ENCODE results near the gene HACD4.

HACD4 gene

DNA sequence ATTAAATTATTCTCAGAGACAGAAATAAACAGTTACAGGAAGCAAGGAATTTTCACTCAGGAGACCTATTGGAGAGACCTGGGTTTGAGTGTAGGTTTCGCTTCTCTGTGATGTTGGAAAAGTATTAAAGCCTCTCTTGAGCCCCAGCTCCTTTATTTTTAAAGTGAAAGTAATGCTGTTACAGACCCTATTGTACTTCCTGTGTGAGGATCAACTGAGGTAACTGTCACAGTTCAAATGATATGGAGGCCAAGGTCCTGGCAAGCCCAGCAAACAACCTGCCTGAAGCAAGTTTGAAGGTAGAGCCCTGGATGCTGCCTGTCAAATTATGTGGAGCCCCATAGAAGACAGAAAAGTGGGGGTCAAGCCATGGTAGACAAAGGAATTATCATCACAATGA, 7.9 kb upstream of the HACD4 start:
- Mint-ChIP-seq H3K4me3 (peak overlapping the region in 1 of 2 donors; percentile 27), H3K27ac (peak overlapping the region in 1 of 2 donors; percentile 84), H3K36me3 (ENCODE audit: insufficient read depth) (no peaks in the 10 kb centered on the region), H3K9me3 (no peaks in the 10 kb centered on the region), H3K4me1 (ENCODE audit: low read depth in 2 of 2) (peaks cover 5 to 10% of the 10 kb centered on the region in 2 donors), H3K27me3 (no peaks in the 10 kb centered on the region)
- no peak for ATAC-seq (replicated peaks)
- DNase-seq: no peak

GRCh38 chr9:21037278-21037677, 5.8 kb upstream of the HACD4 start:
- Mint-ChIP-seq H3K4me1 (ENCODE audit: low read depth in 2 of 2) (peaks cover 11 to 25% of the 10 kb centered on the region in 2 donors), H3K9me3 (no peaks in the 10 kb centered on the region), H3K27ac (no peak overlapping the region), H3K36me3 (ENCODE audit: insufficient read depth) (no peaks in the 10 kb centered on the region), H3K27me3 (no peaks in the 10 kb centered on the region), H3K4me3 (no peak overlapping the region)
- DNase-seq: no peak
- no peak for ATAC-seq (replicated peaks)

GRCh38 chr9:21031808-21032183, 356 bp upstream of the HACD4 start:
- DNase-seq (no peak), ATAC-seq (replicated peaks) (no peak)
- H3K36me3 Mint-ChIP-seq (ENCODE audit: insufficient read depth): peaks cover 7% of the 10 kb centered on the region
- H3K27ac Mint-ChIP-seq: no peak overlapping the region
- no peaks in the 10 kb centered on the region for H3K27me3 Mint-ChIP-seq
- H3K4me3 Mint-ChIP-seq: no peak overlapping the region
- no peaks in the 10 kb centered on the region for H3K9me3 Mint-ChIP-seq
- H3K4me1 Mint-ChIP-seq (ENCODE audit: low read depth in 2 of 2): peaks cover 14 to 35% of the 10 kb centered on the region in 2 donors

GRCh38 chr9:21030389-21031035, 928 bp downstream of the HACD4 start:
- H3K9me3 Mint-ChIP-seq: no peaks in the 10 kb centered on the region
- no peak overlapping the region for H3K27ac Mint-ChIP-seq
- H3K27me3 Mint-ChIP-seq: no peaks in the 10 kb centered on the region
- DNase-seq (peak; percentile 1 to 24 (median 4)), ATAC-seq (replicated peaks) (peak; percentile 48)
- H3K4me1 Mint-ChIP-seq (ENCODE audit: low read depth in 2 of 2): peaks cover 20 to 43% of the 10 kb centered on the region in 2 donors
- no peak overlapping the region for H3K4me3 Mint-ChIP-seq
- H3K36me3 Mint-ChIP-seq (ENCODE audit: insufficient read depth): peaks cover 18% of the 10 kb centered on the region

DNA sequence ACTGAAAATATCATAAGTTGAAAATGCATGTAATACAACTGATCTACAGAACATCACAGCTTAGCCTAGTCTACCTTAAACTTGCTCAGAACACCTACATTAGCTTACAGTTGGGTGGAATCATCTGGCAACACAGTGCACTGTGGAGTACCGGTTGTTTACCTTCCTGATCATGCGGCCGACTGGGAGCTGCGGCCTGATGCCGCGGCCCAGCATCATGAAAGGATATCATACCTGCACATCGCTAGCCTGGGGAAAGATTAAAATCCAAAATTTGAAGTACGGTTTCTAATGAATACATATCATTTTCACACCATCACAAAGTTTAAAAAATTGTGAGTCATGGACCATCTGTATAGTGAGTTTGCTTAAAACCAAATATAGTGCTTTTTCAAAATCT, 1.8 kb downstream of the HACD4 start:
- H3K9me3 Mint-ChIP-seq: no peaks in the 10 kb centered on the region
- no peak overlapping the region for H3K27ac Mint-ChIP-seq
- no peaks in the 10 kb centered on the region for H3K27me3 Mint-ChIP-seq
- H3K4me3 Mint-ChIP-seq: no peak overlapping the region
- DNase-seq: no peak
- no peak for ATAC-seq (replicated peaks)
- peaks cover 22% of the 10 kb centered on the region for H3K36me3 Mint-ChIP-seq (ENCODE audit: insufficient read depth)
- peaks cover 20 to 43% of the 10 kb centered on the region in 2 donors for H3K4me1 Mint-ChIP-seq (ENCODE audit: low read depth in 2 of 2)

GRCh38 chr9:21028466-21028865, 3.0 kb downstream of the HACD4 start:
- Mint-ChIP-seq H3K27me3 (no peaks in the 10 kb centered on the region), H3K27ac (peak overlapping the region in 1 of 2 donors; percentile 24), H3K4me3 (no peak overlapping the region), H3K9me3 (no peaks in the 10 kb centered on the region), H3K4me1 (ENCODE audit: low read depth in 2 of 2) (peaks cover 20 to 37% of the 10 kb centered on the region in 2 donors), H3K36me3 (ENCODE audit: insufficient read depth) (peaks cover 31% of the 10 kb centered on the region)
- no peak for ATAC-seq (replicated peaks)
- DNase-seq: no peak

DNA sequence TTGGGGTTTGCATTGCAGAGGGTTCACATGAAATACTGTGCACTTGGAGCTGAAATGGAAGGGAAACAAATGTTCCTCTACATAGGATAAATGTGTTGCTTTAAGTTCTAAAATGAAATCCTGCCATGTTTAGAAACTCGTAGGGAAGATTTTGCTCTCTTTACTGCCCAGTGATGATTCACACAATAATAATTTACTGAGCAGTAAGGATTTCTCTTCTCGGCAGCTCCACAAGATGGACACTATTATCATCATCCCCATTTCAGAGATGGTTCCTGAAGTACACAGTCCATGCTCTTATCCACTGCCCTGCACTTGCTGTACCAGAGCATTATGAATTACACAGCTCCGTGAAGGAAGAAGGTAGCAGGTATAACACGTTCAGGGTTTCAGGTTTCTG, 4.1 kb downstream of the HACD4 start:
- Mint-ChIP-seq H3K27ac (peak overlapping the region in 1 of 2 donors; percentile 10), H3K4me3 (no peak overlapping the region), H3K36me3 (ENCODE audit: insufficient read depth) (peaks cover 31% of the 10 kb centered on the region), H3K27me3 (no peaks in the 10 kb centered on the region), H3K4me1 (ENCODE audit: low read depth in 2 of 2) (peaks cover 17 to 26% of the 10 kb centered on the region in 2 donors), H3K9me3 (no peaks in the 10 kb centered on the region)
- ATAC-seq (replicated peaks) (no peak), DNase-seq (no peak)

- peaks cover 34% of the 10 kb centered on the region for H3K36me3 Mint-ChIP-seq (ENCODE audit: insufficient read depth)
- no peak overlapping the region for H3K4me3 Mint-ChIP-seq
- no peak for ATAC-seq (replicated peaks)
- peaks cover 22 to 45% of the 10 kb centered on the region in 2 donors for H3K4me1 Mint-ChIP-seq (ENCODE audit: low read depth in 2 of 2)
- H3K27ac Mint-ChIP-seq: no peak overlapping the region
- DNase-seq: no peak
- H3K27me3 Mint-ChIP-seq: no peaks in the 10 kb centered on the region
- H3K9me3 Mint-ChIP-seq: no peaks in the 10 kb centered on the region
These were observed 7.6 kb downstream of the HACD4 start for GRCh38 chr9:21023861-21024260.

DNA sequence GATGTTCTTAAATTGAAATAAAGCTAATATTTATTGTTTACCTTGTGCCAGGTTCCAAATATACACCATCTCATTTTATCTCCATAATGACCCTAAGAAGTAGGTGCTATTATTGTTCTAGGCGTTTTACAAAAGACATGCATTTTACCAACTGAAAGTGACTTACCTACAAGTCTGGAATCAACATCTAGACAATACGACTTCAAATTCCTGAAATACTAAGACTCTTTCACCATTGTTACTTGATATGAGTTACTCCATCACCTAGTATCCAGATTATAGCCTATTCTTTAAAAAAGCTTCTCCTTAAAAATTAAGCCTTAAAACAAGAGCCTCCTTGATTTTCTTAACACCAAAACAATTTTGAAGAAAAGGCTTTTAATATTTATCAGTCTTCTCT, 13.3 kb downstream of the HACD4 start:
- no peak for ATAC-seq (replicated peaks)
- DNase-seq: no peak
- H3K36me3 Mint-ChIP-seq (ENCODE audit: insufficient read depth): peaks cover 34% of the 10 kb centered on the region
- H3K4me3 Mint-ChIP-seq: no peak overlapping the region
- H3K4me1 Mint-ChIP-seq (ENCODE audit: low read depth in 2 of 2): peaks cover 14 to 34% of the 10 kb centered on the region in 2 donors
- peak overlapping the region; percentile 26 to 74 for H3K27ac Mint-ChIP-seq
- no peaks in the 10 kb centered on the region for H3K27me3 Mint-ChIP-seq
- no peaks in the 10 kb centered on the region for H3K9me3 Mint-ChIP-seq

DNA sequence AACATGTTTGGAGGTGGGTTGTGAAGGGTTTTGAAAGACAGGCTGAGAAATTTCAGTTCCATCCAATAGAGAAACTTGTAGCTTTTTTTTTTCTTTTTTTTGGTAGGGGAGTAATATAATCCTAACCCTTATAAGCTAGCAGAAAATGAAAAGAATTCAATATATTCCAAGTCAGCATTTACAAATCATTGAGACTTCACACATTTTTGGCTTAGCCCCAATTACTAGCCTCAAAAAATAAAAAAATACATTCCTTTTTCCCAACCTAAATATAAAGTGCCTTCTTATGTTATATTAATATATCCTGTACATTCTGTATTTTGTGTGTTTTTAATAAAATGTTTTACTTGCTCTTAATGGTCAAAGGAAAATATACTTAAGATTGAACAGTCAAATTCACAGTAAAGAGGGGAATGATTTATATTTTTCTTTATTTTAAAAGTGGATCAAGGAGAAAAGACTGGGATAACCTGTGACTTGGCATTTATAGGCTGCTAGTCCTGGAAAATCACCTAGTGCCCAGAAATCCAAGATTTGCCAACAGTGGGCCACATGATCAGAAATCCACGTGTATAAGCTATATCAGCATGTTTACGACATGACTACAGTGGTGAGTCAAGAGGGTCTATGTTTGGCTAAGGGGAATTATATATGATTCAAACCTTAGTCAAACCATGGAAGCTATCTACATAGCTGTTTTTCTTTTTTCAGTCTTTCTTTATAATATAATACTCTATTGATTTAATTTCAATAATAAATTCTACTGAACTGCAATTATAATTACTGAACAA, 14.5 kb downstream of the HACD4 start:
- Mint-ChIP-seq H3K36me3 (ENCODE audit: insufficient read depth) (peaks cover 43% of the 10 kb centered on the region), H3K27me3 (no peaks in the 10 kb centered on the region), H3K4me3 (no peak overlapping the region), H3K27ac (no peak overlapping the region), H3K9me3 (no peaks in the 10 kb centered on the region), H3K4me1 (ENCODE audit: low read depth in 2 of 2) (peaks cover 9 to 29% of the 10 kb centered on the region in 2 donors)
- DNase-seq (no peak), ATAC-seq (replicated peaks) (no peak)

GRCh38 chr9:21015995-21016394, 15.4 kb downstream of the HACD4 start:
- H3K27me3 Mint-ChIP-seq: no peaks in the 10 kb centered on the region
- DNase-seq (no peak), ATAC-seq (replicated peaks) (no peak)
- no peak overlapping the region for H3K4me3 Mint-ChIP-seq
- peaks cover 9 to 22% of the 10 kb centered on the region in 2 donors for H3K4me1 Mint-ChIP-seq (ENCODE audit: low read depth in 2 of 2)
- H3K27ac Mint-ChIP-seq: peak overlapping the region in 1 of 2 donors; percentile 11
- H3K9me3 Mint-ChIP-seq: no peaks in the 10 kb centered on the region
- H3K36me3 Mint-ChIP-seq (ENCODE audit: insufficient read depth): peaks cover 48% of the 10 kb centered on the region

DNA sequence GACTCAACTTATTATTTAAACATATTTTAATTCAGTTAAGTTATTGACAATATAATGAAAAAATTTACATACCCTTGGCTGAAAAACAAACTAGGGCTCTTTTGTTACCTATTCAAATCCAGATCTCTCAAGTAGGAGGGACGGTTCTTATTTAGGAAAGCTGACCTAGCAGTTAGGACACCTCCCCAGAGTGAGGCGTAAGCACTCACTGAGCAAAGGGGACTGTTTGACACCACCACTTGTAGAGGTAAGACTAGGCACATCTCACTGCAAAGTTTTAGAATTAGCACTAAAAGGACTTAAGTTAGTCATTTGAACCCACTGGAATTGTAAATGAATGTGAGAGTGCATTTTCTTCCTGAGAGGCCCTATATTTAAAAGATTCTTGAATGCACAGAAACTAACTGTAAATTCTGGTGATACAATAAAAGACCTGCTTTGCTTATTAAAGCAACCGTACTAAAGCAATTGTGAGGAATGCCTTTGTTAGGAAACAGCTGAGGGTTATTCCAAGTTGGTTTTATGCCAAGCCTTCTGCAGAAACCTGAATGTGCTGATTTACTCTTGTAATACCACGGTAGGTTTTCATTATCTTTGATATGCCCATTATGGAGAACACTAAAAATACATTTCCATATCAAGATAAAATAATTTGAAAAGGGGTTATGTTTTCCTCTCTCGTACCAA, 16.2 kb downstream of the HACD4 start:
- Mint-ChIP-seq H3K36me3 (ENCODE audit: insufficient read depth) (peaks cover 48% of the 10 kb centered on the region), H3K4me3 (no peak overlapping the region), H3K27ac (peak overlapping the region in 1 of 2 donors; percentile 11)

GRCh38 chr9:21002040-21002439, 29.4 kb downstream of the HACD4 start:
- ATAC-seq (replicated peaks): peak; percentile 60
- Mint-ChIP-seq H3K4me3 (peak overlapping the region; percentile 17 to 56), H3K27me3 (no peaks in the 10 kb centered on the region), H3K36me3 (ENCODE audit: insufficient read depth) (peaks cover 23% of the 10 kb centered on the region), H3K4me1 (ENCODE audit: low read depth in 2 of 2) (peaks cover 18 to 32% of the 10 kb centered on the region in 2 donors), H3K27ac (peak overlapping the region; percentile 83 to 92), H3K9me3 (no peaks in the 10 kb centered on the region)
- DNase-seq: no peak

More for the DNA sequence above, 16.2 kb downstream of the HACD4 start:
- ATAC-seq (replicated peaks) (no peak), DNase-seq (no peak)
- peaks cover 7 to 16% of the 10 kb centered on the region in 2 donors for H3K4me1 Mint-ChIP-seq (ENCODE audit: low read depth in 2 of 2)
- H3K27me3 Mint-ChIP-seq: no peaks in the 10 kb centered on the region
- no peaks in the 10 kb centered on the region for H3K9me3 Mint-ChIP-seq

Data from effector memory CD8-positive, alpha-beta T cell (primary cell).